Stimulated activated CD4-positive, alpha-beta T cell treated with anti-CD3 and anti-CD28 coated beads, Interleukin-15, amount 100 ng/mL, for 1 hour (primary cell): ENCODE results near the gene CPED1.
"Not testable (repeated sequence)": the region's sequence is repeated elsewhere in the genome, so short reads cannot be mapped to it uniquely, and the experiment has no call there.

ENCODE experiments used
- DNase-seq, 2 donors: peaks; one replicate each; pipeline ENCODE4 v3.0.0-alpha.2; 2020; ENCODE audit warnings: low read depth in 1 of 2, low spot score in 1 of 2

The CPED1 gene

DNA sequence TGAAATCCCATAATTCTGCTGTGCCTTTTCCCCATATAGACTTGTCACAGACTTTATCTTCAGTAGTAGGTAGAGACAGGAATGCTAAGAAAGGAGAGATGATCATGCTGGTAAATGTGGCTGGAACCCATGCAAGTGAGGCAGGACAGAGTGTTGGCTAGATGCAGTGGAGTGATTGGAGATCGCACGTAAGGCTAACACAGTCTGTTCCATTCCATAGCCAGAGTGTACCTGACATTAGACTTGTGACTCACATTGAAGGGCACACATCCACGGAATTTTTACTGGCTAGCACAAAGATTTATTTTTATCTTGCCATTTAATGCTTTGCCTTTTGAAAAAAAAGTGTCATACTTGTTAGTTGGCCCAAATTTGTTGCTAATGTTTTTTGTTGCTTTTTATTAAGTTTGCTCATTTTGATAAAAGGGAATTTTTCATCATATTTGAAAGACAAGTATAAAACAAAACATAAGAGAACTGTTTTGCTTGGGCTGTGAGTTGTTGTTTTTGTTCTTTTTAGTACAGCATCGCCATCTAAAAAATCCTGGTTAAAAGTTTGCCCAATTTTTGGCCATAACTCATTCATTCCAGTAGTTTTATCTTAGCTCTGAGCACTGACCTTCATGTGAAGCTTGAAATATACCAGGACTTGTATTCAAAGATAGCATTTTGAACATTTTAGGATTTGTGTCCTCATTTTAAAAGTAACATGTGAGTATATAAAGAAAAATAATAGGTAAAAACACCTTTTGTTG is 81.0 kb downstream of the CPED1 start:
- no peak for DNase-seq

- no peak for DNase-seq
Measured at GRCh38 chr7:121071132-121071531, 82.6 kb downstream of the CPED1 start.

DNA sequence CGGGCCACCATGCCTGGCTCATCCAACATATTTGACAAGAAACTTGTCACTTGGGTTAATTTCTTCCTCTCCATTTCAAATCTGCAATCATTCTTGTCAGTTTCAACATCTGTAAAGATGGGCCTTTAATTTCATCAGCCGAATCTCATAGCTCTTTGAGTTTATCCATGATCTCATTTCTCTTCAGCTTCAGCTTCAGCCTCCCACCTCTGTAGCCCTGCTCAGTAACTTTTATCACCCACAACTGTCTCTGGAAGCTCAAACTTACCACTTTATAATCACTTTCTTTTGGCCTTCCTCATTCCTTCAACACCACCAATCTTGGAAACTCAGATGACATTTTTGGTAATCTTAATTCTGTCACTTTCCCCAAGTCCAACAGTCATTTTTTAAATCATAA is 83.2 kb downstream of the CPED1 start:
- DNase-seq = no peak

- no peak for DNase-seq
Measured at GRCh38 chr7:121072826-121073225, 84.3 kb downstream of the CPED1 start.

- no peak for DNase-seq
Measured at GRCh38 chr7:121073463-121074099, 85.1 kb downstream of the CPED1 start.

- DNase-seq = not testable (repeated sequence)
Measured at GRCh38 chr7:121075424-121075841, 86.9 kb downstream of the CPED1 start.

- DNase-seq = no peak
Measured at GRCh38 chr7:121075952-121076349, 87.4 kb downstream of the CPED1 start.

DNA sequence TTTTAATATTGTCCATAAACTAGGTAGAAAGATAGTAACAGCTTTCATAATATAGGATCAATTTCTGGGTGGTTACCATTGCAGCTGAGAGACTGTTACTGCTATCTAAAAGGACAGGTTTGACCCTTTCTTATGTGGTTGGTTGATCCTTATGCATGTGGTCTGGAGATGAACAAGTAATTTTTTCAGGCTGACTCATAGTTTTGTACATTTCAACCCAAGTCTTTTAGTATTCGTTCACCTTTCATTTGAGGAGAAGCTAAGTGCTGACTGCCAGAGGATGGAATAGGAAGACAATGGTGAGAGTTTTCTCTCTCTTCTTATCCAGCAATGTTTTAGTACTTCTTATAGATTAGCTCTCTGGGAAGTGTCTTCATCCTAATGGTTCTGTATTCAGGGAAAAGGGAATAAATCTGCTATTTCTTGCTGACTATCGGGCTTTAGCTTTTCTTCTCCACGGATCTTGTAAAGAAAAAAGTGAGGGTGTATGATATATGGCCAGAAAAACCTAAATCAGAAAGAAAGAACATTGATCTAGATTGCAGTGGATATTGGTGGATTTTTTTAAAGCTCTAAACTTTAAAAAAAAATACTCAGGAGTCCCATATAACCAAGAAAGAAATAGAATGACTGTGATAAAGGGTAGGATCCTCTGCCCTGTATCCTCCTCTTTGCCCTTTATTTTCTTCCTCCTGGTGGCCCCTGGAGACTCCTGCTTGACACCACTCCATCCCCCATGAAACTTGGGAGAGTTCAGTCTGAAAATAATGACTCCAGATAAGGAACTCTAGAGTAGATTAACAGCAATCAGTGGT is 88.0 kb downstream of the CPED1 start:
- DNase-seq = no peak

DNA sequence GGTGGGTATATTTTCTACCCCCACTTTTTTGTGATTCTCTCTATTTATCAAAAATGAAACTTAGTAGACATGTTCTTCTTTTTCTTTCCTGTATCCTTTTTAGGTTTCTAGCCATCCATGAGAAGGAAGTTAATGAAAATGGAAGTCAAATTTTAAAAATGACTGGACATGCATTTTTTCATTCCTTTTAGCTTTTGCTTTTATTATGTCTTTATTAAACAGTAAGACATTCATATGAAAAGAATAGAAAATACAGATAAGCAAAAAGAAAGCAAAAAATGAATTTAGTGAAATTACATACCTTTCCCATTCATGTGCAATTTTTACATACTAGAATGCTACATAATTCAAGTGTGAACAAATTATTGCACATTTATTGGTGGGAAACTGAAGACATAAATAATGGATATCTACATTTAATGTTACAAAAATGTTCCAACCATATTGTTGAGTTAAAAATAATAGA is 88.7 kb downstream of the CPED1 start:
- no peak for DNase-seq

- no peak for DNase-seq
Measured at GRCh38 chr7:121078701-121079227, 90.3 kb downstream of the CPED1 start.

DNA sequence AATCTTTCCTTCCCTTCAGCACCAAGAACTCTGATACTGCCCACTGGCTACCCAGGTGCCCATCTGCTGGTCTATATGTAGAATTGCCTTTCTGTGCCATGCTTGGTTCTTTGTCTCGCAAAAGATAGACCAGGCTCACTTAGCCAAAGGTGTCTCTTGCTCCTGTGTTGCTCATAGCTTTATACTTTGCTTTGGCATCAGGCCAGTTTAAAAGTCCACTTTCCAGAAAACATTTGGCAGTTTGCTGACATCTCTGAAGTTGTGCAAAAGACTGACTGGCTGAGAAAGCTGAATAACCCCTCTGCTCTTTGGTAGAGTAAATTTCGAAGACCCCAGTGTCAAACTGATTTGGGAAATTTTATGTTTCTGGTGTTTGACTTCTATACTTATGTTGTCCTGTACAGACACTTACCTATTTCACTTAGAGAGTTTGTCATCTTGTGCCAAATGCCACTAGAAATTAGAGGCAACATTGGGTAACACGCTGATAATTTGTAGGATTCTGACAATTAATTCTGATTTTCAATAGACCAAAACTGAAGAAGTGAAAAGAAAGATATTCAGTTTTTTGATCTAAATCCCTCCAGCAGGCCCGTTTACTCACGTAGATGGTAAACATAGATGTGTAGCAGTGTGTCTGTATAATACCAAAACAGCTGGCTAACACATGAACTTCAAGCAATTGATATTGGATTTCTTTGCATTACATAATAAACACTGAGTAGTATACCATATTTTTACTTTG is 91.1 kb downstream of the CPED1 start:
- DNase-seq = no peak

- DNase-seq = no peak
Measured at GRCh38 chr7:121080257-121080912, 91.9 kb downstream of the CPED1 start.

DNA sequence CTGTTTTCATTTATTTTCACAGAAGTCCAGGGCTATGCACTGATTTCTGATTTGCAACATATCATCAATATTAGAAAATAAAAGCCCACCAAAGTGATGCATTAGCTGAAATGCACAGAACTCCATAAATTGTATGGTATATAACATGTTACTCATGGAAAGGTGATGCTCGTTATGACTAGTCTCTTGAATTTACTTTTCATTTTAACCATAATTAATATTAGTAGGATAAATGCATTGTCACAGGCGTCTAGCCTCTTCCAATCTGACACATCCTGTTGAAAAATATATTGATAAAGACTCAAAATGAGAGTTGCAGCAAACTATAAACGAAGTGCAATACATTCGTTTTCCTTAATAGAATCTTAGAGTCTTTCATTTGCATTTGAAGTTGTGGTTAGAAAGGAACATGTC is 92.4 kb downstream of the CPED1 start:
- DNase-seq = no peak

- no peak for DNase-seq
Measured at GRCh38 chr7:121081327-121081936, 92.9 kb downstream of the CPED1 start.

DNA sequence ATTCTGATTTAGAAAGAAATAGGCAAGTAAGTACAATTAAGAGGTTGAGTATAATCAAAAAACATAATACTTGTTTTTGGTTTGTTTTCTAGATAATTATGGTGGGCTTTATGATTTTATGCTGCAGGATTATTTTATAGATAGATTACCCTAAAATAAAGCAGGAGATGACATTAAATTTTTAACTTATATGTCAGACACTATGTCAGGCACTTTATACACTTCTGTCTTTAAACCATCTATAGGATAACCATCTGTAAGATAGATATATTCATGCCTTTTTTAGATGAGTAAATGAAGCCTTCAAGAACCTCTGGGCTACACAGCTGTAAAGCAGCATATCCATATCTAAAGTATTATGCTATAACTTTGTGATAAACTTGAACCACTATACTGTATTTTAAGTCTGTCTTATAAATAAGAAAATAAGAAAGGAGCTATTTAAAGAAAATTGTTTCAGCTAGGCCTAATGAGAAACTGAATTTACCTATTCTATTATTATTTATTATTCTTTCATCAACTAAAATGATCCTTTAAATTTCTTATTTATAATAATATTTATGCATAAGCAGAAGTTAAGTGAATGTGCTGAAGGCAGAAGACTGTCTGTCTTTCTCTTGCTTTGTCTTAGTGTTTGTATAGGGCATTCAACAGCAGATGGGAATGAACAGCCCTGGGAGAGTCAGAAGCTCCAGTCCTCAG is 94.0 kb downstream of the CPED1 start:
- DNase-seq = no peak

- no peak for DNase-seq
Measured at GRCh38 chr7:121083138-121083789, 94.8 kb downstream of the CPED1 start.

DNA sequence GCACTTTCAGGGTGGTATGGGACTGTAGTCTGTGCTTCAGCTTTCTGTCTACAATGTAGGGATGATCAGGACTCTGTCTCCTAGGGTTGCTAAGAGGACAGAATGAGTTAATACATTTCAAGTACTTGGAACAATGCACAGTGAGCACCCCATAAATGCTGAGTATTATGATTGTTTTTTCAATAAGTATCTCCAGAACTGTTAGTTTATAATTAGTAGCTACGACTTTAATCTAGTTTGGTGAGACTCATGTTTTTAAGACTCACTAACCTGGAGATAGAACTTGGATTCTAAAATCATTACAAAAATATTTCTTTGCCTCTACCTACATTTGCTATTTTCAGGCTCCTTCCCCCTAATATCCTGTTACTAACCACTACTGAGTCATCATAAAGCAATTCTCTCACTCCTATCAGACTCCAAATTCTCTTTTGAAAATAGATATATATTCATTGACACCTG is 95.3 kb downstream of the CPED1 start:
- DNase-seq = no peak

DNA sequence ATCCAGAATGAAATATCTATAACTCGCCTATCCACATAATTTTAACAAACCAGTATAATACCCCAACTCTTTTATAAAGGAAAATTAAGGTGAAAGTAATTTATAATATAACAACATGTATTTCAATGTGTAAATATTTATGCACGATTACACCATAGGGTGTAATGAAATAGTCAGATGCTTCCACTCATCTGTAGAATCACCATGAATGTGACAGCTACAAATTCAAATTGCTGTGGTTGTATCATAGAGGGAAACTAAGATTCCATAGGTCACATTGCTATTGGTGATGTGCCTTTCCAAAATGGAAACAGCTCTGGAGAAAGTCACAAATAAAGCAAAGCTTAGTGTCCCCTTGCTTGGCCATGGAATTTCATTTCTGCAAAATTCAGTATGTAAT is 95.7 kb downstream of the CPED1 start:
- no peak for DNase-seq
